OCI-LY7 (cell line): ENCODE data around the gene ADORA2A. TPM values are rescaled to one million over a fixed set of nuclear protein-coding genes. Genes with fewer than 3 reads are reported as not detected.

Experiments
- BruUV-seq: library from RNA; stranded (reverse); fragments of 400-500 nt; replicated peaks from 2 replicates; lab custom pipeline; 2021; lab: Mats Ljungman, UMichigan
- CTCF ChIA-PET: fragments of 300-600 bp; sonication (Branson Sonifier 250); formaldehyde crosslinking; loops from one replicate; lab custom pipeline; 2022; ENCODE audit warnings: antibody characterized with exemption; ENCODE audit not compliant: unreplicated experiment; lab: Charles Lee
- POLR2A ChIA-PET: fragments of 300-600 bp; sonication (Branson Sonifier 250); formaldehyde crosslinking; loops from one replicate; lab custom pipeline; 2022; ENCODE audit warnings: antibody characterized with exemption; lab: Charles Lee
- DNase-seq: peaks from one replicate; pipeline ENCODE4 v3.0.0-alpha.2; 2015; ENCODE audit warnings: low spot score
- H2AFZ ChIP-seq: fragments of 200-600 bp; sonication (generic), shearing (Covaris generic); 2 replicates; pipeline ENCODE4 v1.6.1; 2014; ENCODE audit warnings: mild to moderate bottlenecking, antibody characterized with exemption, low read length, moderate library complexity
- H3K27ac ChIP-seq: fragments of 200-600 bp; sonication (generic); 2 replicates; pipeline ENCODE4 v1.5.1; 2014; ENCODE audit warnings: mixed run types, low read depth, mild to moderate bottlenecking, moderate library complexity, low read length, inconsistent platforms; ENCODE audit not compliant: poor library complexity, severe bottlenecking
- H3K36me3 ChIP-seq: fragments of 200-600 bp; sonication (generic); 2 replicates; pipeline ENCODE4 v1.6.1; 2014; ENCODE audit warnings: mild to moderate bottlenecking, antibody characterized with exemption, low read length, moderate library complexity, mixed read lengths; ENCODE audit not compliant: insufficient read depth
- H3K4me1 ChIP-seq: fragments of 200-600 bp; sonication (generic); 2 replicates; pipeline ENCODE4 v1.5.1; 2014; ENCODE audit warnings: mild to moderate bottlenecking, low read length; ENCODE audit not compliant: insufficient read depth, poor library complexity, severe bottlenecking
- H3K4me2 ChIP-seq: fragments of 200-600 bp; sonication (generic); 2 replicates; pipeline ENCODE4 v1.6.1; 2014; ENCODE audit warnings: mild to moderate bottlenecking, low read length
- H3K4me3 ChIP-seq: fragments of 200-600 bp; sonication (generic); 2 replicates; pipeline ENCODE4 v1.5.1; 2014; ENCODE audit warnings: mild to moderate bottlenecking, low read depth, low read length; ENCODE audit not compliant: poor library complexity, severe bottlenecking
- H3K79me2 ChIP-seq: fragments of 200-600 bp; sonication (generic); 2 replicates; pipeline ENCODE4 v1.6.1; 2016; ENCODE audit warnings: low read depth, mild to moderate bottlenecking, low read length, moderate library complexity, mixed read lengths; ENCODE audit not compliant: insufficient read depth
- H3K9me2 ChIP-seq: fragments of 200-600 bp; sonication (generic); 2 replicates; pipeline ENCODE4 v1.6.1; 2016; ENCODE audit warnings: mild to moderate bottlenecking, low read length, mixed read lengths; ENCODE audit not compliant: insufficient read depth
- H3K9me3 ChIP-seq: fragments of 200-600 bp; sonication (generic); 2 replicates; pipeline ENCODE4 v1.6.1; 2014; ENCODE audit warnings: mild to moderate bottlenecking, mixed run types, low read length, mixed read lengths
- H4K20me1 ChIP-seq: fragments of 200-600 bp; sonication (generic); 2 replicates; pipeline ENCODE4 v1.6.1; 2014; ENCODE audit warnings: mild to moderate bottlenecking, antibody characterized with exemption, low read length, moderate library complexity, mixed read lengths; ENCODE audit not compliant: insufficient read depth
- EZH2phosphoT487 ChIP-seq: fragments of 200-600 bp; sonication (generic); IDR thresholded peaks from 2 replicates; pipeline ENCODE4 v1.6.1; 2018; ENCODE audit warnings: low read depth, borderline replicate concordance, mild to moderate bottlenecking, mixed run types, antibody characterized with exemption, low read length, moderate library complexity, mixed read lengths
- intact Hi-C: fragments of 100-400 bp; cut with micrococcal nuclease; formaldehyde crosslinking; loops from one replicate; pipeline ENCODE4 v1.10.0; 2022; ENCODE audit not compliant: unreplicated experiment
- total RNA-seq, 2 experiments: library from RNA; depleted of rRNA in 1 of 2; stranded (reverse); fragments of >200 nt in 1 of 2; shearing (Covaris generic) in 1 of 2; gene quantifications; 2 replicates each; pipeline ENCODE4 v1.2.3, GENCODE V29; 2014 to 2022
- TF ChIP-seq, protein P1 (sequence below): fragments of 200-600 bp; sonication (generic); conservative IDR thresholded peaks from 2 replicates; pipeline ENCODE4 v1.5.1; 2014; ENCODE audit warnings: mild to moderate bottlenecking, antibody characterized with exemption, low read length, moderate library complexity, mixed read lengths

Gene ADORA2A
- total RNA-seq, 2 experiments from 2014 or later = 35.0 to 35.7 TPM

DNA sequence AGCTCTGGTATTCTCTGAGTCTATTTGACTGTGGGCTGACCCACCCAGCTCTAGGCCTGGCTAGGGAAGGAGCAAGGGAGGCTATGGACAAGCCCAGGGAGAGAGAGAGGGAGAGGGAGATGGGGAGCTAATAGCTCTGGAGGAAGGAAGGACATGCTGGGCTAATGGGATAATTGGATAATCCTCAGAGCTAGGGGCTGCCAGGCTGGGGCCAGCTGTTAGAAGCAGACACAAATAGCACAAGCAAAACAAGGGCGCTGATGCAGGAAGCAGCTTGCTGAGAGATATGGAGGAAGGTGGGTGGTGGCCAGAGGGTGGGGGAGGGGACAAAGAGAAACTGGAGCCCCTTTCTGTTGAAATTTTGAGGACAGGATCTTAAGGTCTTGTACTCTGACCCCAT lies 23.2 kb downstream of the ADORA2A start:
- Histone ChIP-seq H3K4me2 (0 out of 2 replicates have a peak overlapping the region, but pooled peaks have one; percentile 16), H3K4me3 (no peak overlapping the region), H2AFZ (no peak overlapping the region), H4K20me1 (no peaks in the 10 kb centered on the region), H3K9me2 (no peaks in the 10 kb centered on the region), H3K27ac (no peak overlapping the region), H3K4me1 (peaks cover 13% of the 10 kb centered on the region), H3K36me3 (peaks cover 4% of the 10 kb centered on the region; the same call in 1 of the 2 replicates), H3K79me2 (no peaks in the 10 kb centered on the region), H3K9me3 (peaks cover 14% of the 10 kb centered on the region; the same call in 1 of the 2 replicates)
- TF ChIP-seq, protein P1, sequence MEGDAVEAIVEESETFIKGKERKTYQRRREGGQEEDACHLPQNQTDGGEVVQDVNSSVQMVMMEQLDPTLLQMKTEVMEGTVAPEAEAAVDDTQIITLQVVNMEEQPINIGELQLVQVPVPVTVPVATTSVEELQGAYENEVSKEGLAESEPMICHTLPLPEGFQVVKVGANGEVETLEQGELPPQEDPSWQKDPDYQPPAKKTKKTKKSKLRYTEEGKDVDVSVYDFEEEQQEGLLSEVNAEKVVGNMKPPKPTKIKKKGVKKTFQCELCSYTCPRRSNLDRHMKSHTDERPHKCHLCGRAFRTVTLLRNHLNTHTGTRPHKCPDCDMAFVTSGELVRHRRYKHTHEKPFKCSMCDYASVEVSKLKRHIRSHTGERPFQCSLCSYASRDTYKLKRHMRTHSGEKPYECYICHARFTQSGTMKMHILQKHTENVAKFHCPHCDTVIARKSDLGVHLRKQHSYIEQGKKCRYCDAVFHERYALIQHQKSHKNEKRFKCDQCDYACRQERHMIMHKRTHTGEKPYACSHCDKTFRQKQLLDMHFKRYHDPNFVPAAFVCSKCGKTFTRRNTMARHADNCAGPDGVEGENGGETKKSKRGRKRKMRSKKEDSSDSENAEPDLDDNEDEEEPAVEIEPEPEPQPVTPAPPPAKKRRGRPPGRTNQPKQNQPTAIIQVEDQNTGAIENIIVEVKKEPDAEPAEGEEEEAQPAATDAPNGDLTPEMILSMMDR = no peak
- TF ChIP-seq EZH2phosphoT487 = no peak
- ChIA-PET CTCF (interaction anchor here (0.6 to 1.1 kb wide), 2 partner anchors 15 to 51 kb away, joined by 3 to 9 read pairs; no protein-coding TSS in a partner anchor), POLR2A (interaction anchor here (0.6 kb wide), 1 partner anchor 1181 kb away, joined by 4 read pairs; no protein-coding TSS in a partner anchor)
- intact Hi-C loops = no loop called here
- BruUV-seq = no TSS peak
- peak; percentile 57 for DNase-seq

DNA sequence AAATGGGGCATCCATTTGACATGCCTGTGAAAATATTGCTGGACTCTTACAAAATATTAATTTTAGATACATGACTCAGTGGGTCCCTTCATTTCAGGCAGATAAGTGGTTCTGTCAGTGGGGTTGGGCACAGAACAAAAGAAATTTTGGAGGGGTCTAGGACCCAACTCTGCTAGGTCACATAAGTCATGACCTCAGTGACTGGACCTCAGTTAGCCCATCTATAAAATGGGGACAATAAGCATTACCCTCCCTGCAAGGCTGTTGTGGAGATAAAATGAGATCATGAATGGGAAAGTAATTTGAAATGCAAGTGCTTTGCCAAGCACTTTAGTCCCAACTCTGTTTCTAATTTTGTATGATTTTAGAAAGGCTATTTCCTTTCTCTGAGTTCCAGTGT lies 23.8 kb downstream of the ADORA2A start:
- H3K9me2 ChIP-seq = no peaks in the 10 kb centered on the region
- H4K20me1 ChIP-seq = no peaks in the 10 kb centered on the region
- H2AFZ ChIP-seq = no peak overlapping the region
- TF ChIP-seq EZH2phosphoT487 = no peak
- TF ChIP-seq, protein P1 = no peak
- H3K36me3 ChIP-seq = peaks cover 4% of the 10 kb centered on the region; the same call in 1 of the 2 replicates
- H3K9me3 ChIP-seq = peaks cover 14% of the 10 kb centered on the region; the same call in 1 of the 2 replicates
- POLR2A ChIA-PET = no interaction called here
- BruUV-seq = no TSS peak
- CTCF ChIA-PET = interaction anchor here (1.1 kb wide), 1 partner anchor 16 kb away, joined by 3 read pairs; no protein-coding TSS in a partner anchor
- H3K4me2 ChIP-seq = no peak overlapping the region
- intact Hi-C loops = no loop called here
- no peak for DNase-seq
- H3K79me2 ChIP-seq = no peaks in the 10 kb centered on the region
- H3K27ac ChIP-seq = no peak overlapping the region
- peaks cover 13% of the 10 kb centered on the region for H3K4me1 ChIP-seq
- no peak overlapping the region for H3K4me3 ChIP-seq

DNA sequence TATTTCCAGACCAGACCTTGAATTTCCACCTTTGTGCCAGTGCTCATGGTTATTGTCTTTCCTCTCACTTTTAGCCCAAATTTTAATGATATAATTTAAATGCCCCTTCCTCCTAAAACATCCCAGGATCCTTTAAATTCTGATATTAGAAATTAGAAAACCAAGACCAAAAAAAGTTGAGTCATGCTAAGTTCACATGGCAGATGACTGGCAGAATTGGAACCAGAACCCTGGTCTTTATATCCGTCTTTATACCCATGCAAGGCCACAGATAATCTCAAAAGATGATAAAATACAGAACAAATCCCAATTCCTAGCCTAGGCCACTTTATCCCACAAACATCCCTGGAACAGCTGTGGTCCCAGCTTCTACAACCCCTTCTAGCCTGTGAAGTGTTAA lies 26.5 kb downstream of the ADORA2A start:
- no peak for DNase-seq
- H3K4me2 ChIP-seq = no peak overlapping the region
- H2AFZ ChIP-seq = no peak overlapping the region
- intact Hi-C loops = no loop called here
- BruUV-seq = no TSS peak
- peaks cover 4% of the 10 kb centered on the region; the same call in 1 of the 2 replicates for H3K36me3 ChIP-seq
- H3K4me1 ChIP-seq = peaks cover 13% of the 10 kb centered on the region
- ChIA-PET POLR2A (no interaction called here), CTCF (no interaction called here)
- H3K4me3 ChIP-seq = no peak overlapping the region
- TF ChIP-seq, protein P1 = no peak
- TF ChIP-seq EZH2phosphoT487 = no peak
- H3K27ac ChIP-seq = no peak overlapping the region
- H3K9me2 ChIP-seq = no peaks in the 10 kb centered on the region
- H3K79me2 ChIP-seq = no peaks in the 10 kb centered on the region
- no peaks in the 10 kb centered on the region for H4K20me1 ChIP-seq
- peaks cover 14% of the 10 kb centered on the region; the same call in 1 of the 2 replicates for H3K9me3 ChIP-seq
